Myocyte (in vitro differentiated cells): ENCODE results near the gene MYO3B. TPM values are rescaled to one million over a fixed set of nuclear protein-coding genes. Genes with fewer than 3 reads are reported as not detected.
"Not testable (repeated sequence)": the region's sequence is repeated elsewhere in the genome, so short reads cannot be mapped to it uniquely, and the experiment has no call there.

Source experiments
- DNase-seq: peaks from one replicate; pipeline ENCODE4 v3.0.0-alpha.2; 2012; ENCODE audit warnings: low read depth
- total RNA-seq: library from RNA; depleted of rRNA; stranded (reverse); fragments of >200 nt; gene quantifications from 2 replicates; pipeline ENCODE4 v1.2.3, GENCODE V29; 2014

MYO3B gene
- total RNA-seq, 1 donor from 2014 or later = not detected

- DNase-seq = no peak
Measured at GRCh38 chr2:170212625-170213280, 34.8 kb downstream of the MYO3B start.

- not testable (repeated sequence) for DNase-seq
Measured at GRCh38 chr2:170213281-170213625, 35.3 kb downstream of the MYO3B start.

- DNase-seq = no peak
Measured at GRCh38 chr2:170213651-170214050, 35.7 kb downstream of the MYO3B start.

- no peak for DNase-seq
Measured at GRCh38 chr2:170214309-170214948, 36.5 kb downstream of the MYO3B start.

GRCh38 chr2:170215021-170215420 lies 37.1 kb downstream of the MYO3B start:
- no peak for DNase-seq

- no peak for DNase-seq
Measured at GRCh38 chr2:170216428-170216827, 38.5 kb downstream of the MYO3B start.

- no peak for DNase-seq
Measured at GRCh38 chr2:170216981-170217380, 39.0 kb downstream of the MYO3B start.

GRCh38 chr2:170217778-170218251 lies 39.9 kb downstream of the MYO3B start:
- no peak for DNase-seq

GRCh38 chr2:170218456-170218855 lies 40.5 kb downstream of the MYO3B start:
- no peak for DNase-seq

- no peak for DNase-seq
Measured at GRCh38 chr2:170218931-170219330, 41.0 kb downstream of the MYO3B start.

- peak; percentile 38 for DNase-seq
Measured at GRCh38 chr2:170221317-170222288, 43.7 kb downstream of the MYO3B start.

- DNase-seq = peak; percentile 53
Measured at GRCh38 chr2:170222298-170222697, 44.4 kb downstream of the MYO3B start.

GRCh38 chr2:170222842-170223241 lies 44.9 kb downstream of the MYO3B start:
- DNase-seq = no peak

GRCh38 chr2:170224692-170225294 lies 46.8 kb downstream of the MYO3B start:
- no peak for DNase-seq

GRCh38 chr2:170226216-170226615 lies 48.3 kb downstream of the MYO3B start:
- DNase-seq = no peak

GRCh38 chr2:170227507-170227947 lies 49.6 kb downstream of the MYO3B start:
- no peak for DNase-seq

GRCh38 chr2:170227951-170228350 lies 50.0 kb downstream of the MYO3B start:
- no peak for DNase-seq

- no peak for DNase-seq
Measured at GRCh38 chr2:170228429-170228828, 50.5 kb downstream of the MYO3B start.

GRCh38 chr2:170229125-170229524 lies 51.2 kb downstream of the MYO3B start:
- DNase-seq = no peak

- DNase-seq = no peak
Measured at GRCh38 chr2:170229744-170230143, 51.8 kb downstream of the MYO3B start.
